HG03196 (cell line): ENCODE data around the gene RGS9.
"Not testable (repeated sequence)": the region's sequence is repeated elsewhere in the genome, so short reads cannot be mapped to it uniquely, and the experiment has no call there.

Experiments
- ATAC-seq: cut with Tn5 transposase; IDR thresholded peaks from one replicate; pipeline ENCODE4 v1.9.1; 2021; ENCODE audit not compliant: unreplicated experiment

Gene RGS9

DNA sequence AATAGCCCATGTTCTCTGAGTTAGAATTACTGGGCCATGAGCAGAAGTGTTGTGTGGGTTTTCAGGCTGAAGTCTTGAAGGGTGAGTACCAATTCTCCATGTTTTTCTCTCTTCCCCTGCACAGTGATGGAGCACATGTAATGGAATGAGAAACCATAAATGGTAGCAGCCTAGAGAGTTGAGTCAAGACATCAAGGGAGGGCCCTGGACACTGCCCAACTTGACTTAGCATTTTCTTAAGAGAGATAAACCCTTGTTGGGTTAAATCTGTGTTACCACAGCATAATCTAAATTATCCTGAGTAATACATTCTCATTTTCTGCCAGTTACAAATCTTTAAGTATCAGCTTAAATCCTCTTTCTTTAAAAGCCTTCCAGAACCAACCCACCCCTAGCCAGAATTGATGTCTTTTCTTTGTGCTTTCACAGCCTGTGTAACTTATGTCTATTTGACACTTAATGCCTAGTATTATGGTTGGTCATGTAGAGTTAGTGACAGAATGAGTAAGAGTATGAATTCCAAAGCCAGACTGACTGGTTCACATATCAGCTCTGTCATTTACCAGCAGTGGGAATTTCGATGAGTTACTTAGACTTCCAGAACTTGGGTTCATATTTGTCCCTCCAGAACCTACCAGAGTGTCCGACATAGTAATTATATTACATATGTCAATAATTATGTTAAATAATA lies 27.0 kb upstream of the RGS9 start:
- ATAC-seq, result no peak

DNA sequence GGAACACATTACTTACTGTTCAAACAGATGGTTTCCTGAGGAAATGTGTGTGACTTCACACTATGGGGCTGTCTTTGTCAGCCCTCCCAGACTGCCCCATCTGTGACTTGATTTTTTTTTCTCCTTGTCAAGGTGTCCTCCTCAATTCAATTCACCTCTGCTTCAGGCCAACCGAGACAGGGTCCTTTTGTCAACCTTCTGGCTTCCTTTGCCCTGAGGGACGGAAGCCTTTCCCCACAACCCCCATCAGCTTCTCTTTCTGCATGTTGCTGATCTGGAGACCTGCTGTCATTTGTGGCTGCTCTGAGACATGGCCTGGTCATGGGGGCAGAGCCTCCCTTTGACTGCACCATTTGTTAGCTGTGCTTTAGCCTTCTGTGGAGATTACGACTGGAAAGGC lies 21.3 kb upstream of the RGS9 start:
- no peak for ATAC-seq

DNA sequence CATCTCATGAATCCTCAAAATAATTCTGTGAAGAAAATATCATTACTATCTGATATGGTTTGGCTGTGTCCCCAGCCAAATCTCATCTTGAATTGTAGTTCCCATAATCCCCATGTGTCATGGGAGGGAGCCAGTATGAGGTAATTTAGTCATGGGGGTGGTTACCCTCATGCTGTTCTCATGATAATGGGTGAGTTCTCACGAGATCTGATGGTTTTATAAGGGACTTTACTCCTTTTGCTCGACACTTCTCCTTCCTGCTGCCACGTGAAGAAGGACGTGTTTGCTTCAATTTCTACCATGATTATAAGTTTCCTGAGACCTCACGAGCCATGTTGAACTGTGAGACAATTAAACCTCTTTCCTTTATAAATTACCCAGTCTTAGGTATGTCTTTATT lies 20.7 kb upstream of the RGS9 start:
- not testable (repeated sequence) for ATAC-seq

DNA sequence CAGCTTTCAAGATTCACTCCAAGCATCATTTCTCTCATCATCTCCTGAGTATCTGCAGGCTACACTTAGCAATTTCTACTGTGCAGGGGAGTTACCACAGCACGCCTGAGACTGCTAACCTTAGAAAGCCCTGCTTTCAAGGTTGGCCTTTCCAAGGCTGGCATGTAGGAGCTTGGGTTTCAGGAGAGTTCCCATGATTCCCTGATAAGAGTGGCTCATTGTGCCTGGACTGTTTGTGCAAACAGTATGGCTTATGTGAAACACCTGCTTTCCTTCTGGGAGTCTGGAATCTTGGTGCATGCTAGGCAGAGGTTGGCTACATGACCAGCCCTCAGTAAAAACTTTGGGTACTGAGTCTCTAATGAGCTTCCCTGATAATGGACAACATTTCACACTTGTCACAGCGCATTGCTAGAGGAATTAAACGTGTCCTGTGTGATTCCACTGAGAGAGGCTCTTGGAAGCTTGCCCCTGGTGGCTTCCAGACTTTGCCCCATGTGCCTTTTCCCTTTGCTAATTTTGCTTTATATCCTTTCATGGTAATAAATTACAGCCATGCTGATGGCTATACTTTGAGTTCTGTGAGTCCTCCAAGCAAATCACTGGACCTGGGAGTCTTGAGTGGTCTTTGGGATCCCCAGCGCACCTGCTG lies 19.7 kb upstream of the RGS9 start:
- ATAC-seq, result no peak

DNA sequence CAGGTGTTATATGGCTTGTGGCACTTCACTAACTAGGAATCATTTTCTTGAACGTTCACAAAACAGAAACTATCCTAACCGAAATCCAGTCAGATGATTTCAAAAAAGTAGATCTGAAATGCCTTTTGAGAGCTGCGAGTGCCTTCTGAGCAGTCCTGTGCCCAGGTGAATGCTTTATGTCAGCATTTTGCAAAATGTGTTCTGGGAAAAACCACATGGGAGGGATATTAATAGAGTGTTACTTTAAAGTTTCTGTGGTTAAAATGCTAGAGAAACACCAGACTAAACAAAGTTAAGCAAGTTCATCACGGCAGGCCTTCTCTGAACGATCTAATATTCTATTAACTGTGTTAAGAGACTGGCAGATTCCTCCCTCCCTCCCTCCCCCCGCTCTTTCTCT lies 15.8 kb upstream of the RGS9 start:
- ATAC-seq, result no peak

DNA sequence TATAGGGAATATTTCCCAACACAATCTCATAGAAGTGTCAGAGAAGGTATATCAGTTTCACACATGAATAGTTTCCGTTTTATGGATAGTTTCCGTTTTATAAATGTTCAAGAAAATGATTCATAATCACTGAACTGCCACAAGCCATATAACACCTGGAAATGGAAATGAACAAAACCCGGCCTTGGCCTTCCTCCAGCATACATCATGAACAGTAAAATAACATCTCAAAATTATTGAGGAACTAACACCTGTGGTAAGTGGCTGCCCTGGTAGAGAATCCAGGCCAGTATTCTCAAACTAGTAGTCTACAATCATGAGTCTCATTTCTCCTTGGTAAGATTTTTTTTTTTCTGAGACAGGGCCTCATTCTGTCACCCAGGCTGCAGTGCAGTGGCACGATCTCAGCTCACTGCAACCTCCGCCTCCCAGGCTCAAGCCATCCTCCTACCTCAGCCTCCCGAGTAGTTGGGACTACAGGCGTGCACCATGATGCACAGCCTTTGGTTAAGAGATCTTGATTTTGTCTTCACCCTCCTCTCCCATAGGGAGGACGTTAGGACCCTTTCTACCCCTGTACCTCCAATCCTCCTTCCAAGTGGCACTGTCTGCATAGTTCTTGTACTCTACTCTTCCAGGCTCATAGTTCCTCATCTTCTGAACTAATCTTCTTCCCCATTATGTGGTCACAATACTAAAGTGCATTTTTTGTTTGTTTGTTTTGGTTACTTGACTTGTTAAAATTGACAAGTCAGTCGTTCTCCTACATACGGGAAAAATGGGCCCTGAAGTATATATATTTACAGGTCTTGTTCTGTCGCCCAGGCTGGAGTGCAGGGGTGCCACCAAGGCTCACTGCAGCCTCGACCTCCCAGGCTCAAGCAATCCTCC lies 15.0 kb upstream of the RGS9 start:
- no peak for ATAC-seq

DNA sequence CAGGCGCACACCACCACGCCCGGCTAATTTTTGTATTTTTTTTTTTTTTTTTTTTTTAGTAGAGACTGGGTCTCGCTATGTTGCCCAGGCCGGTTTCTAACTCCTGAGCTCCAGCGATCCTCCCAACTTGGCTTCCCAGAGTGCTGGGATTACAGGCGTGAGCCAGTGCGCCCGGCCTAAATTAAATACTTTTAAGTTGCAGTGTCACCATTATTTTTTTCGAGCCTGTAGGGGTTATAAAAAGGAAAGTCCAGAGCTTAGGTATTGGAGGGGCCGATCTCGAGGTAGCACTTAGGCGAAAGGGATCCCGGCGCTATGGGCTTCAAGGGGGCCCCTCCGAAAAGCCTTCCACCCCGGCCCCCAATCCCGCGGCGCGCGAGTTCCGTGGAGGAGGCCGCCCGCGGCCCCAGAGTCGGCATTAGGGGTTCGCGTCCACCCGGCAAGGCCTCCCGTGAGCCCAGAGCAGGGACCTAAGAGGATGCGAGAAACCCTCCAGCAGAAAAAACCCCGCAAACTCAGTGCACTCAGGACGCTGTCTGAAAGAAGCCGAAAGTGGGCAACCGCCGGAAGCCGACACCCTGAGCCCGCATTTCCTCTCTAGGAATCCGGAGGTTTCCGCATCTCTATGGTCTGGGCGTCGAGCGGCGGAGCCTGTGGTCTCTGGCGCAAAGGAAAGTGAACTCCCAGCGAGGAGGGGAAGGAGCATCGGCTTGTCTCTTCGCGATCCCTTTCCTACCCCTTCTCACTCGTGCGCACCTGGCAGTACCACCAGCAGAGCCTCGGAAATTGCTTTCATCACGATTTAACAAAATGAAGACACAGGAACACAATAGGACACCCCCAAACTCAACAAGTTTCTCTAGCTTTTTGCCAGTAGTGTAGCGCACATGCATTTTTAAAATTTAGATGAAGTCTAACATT lies 14.1 kb upstream of the RGS9 start:
- peak; percentile 81 for ATAC-seq

DNA sequence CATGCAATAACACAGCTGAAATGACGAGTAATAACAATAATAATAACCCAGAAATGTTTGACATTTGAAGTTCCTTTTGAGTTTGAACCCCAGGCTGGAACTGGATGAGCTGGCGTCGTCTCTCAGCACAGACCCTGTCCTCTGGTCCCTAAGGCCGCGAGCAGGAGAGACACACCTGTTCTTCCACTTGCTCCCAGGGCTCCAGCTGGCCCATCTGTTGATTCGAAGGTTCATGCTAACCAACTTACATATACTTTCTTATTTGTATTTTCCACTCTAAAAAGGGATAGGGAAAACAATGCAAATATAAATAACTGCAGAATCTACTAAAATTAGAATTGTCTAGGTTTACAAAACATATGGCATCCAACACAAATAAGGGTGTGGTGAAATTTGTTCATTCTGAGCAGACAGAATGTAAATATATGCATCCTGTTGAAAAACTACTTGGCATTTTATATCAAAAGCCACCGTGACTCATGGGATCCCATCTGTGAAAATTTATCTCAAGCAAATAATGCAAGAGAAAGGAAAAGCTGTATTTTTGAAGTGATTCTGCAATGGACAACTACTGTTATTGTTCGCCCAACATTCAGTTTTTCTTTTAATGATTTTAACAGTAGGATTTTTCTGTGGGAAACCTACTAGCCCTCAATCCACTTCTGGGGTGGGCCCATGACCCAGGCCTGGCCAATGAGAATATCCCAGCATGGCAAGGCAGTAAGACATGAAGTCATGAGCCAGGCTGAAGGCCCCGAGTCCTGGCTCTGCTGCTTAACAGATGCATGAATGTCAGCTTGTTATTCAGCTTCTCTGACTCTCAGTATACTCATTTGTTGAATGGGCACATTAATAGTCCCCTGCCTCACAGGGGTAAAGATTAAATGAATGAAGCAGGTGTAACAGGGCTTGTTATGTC lies 13.2 kb upstream of the RGS9 start:
- no peak for ATAC-seq

DNA sequence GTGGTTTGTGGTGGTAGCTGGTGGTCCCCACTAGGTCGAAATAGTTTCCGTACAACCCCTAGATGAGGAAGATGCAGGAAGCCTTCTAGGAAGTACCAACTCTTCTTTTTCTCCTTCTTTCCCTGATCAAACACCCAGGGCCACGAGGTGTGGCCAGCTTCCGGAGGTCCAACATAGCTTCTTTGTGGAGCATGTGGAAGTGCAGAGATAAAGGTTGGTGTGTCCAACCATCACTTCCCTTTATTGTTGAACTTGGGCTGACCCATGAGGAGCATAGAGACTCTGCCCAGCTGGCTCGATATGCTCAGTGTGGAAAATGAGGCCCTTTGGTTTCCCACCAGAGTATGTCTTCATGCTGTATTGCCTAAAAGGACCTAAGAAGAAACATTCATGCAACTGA lies 6.3 kb upstream of the RGS9 start:
- no peak for ATAC-seq

DNA sequence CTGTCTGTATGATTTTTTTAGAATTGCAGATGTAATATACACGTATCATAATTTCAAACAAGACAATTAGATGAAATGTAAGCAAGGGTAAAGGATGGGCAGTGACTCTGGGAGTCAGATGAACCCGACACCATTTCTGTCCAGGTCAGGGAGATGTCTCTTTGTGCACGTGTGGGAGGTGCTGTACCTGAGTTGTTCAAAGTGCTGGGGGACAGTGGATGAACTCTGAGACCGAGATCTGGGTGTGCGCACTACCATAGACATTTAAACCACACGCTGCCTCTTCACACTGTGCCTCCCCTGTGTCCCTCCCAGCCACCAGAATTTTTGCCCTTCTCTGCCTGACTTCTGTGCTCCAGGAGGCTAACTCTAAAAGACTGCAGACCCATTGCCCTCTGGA lies 5.9 kb upstream of the RGS9 start:
- no peak for ATAC-seq

DNA sequence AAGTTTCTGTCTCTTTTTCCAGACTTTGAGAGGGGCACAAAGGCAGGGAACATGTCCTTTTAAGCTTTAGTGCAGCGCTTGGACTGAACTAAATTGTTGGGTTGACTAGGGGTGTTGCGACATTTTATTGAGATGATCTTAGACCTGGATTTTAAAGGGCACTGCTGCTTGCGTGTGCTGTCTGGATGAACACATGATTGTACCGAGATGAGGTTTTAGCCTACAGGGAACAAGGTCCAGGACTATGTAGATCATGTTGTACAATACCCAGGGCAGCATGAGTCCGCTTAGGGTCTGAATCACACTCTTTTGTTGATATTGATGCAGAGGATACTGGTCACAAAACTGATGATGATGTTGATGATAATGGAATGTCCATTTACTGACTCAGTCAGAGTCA lies 5.2 kb upstream of the RGS9 start:
- ATAC-seq, result no peak

DNA sequence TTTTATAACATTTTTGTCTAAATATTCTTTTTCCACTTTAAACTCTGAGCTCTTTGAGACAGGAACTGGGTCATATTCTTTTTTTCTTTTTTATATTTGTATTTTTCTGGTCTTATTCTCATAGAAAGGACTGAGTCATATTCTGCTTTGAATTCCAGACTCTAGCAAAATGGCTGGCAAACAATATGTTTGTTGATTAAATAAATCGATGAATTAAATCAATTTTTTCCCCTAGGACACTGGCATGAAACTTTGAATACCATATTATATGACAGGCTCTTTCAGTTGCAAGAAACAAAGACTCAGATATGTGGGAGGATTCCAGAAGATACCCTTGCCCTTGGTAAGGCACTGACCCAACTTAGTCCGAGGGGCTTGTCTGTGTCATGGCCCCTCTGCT lies 3.1 kb upstream of the RGS9 start:
- no peak for ATAC-seq

DNA sequence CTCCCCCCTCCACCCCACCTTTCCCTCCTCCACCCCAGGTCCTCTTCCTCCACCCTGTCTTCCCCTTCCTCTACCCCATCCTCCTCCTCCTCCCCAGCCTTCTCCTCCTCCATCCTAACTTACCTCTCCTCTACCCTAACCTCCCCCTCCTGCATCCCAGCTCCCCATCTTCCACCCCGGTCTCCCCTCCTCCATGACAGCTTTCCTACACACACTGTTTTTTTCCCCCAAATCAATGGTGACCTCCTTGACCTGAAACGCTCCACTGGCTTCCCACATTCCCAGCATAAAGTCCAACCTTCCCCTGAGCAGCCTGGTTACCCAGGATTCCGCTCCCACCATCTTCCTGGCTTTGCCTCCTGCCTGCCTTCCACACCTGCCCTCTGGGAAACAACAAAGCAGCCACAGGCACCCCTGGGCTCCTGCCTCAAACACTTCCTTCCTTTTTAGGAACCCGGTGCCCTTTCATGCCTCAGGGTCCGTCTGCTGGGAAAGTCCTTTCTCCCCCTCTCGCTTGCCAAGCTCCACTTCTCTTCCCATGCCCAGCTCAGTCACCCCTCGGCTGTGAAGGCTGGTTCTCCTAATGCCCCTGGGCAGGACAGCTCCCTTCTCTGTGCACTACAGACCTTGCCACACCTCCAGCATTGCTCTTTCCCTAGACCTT lies 2.1 kb downstream of the RGS9 start:
- ATAC-seq, result no peak

DNA sequence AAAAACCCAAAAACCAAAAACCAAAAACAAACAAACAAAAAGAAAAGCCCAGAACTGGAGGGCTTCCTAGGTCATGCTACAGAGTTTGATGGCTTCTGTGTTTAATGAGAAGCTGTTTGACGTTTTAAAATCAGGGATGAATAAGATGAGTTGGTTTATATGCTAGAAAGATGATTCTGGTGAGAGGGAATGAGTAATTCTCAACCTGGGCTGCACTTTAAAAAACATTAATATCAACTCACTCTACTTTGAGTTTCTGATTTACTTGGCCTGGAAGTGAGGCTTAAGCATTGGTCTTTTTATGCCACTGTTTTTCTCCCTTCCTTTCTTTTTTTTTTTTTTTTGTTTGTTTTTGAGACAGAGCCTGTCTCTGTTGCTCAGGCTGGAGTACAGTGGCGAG lies 5.1 kb downstream of the RGS9 start:
- ATAC-seq, result no peak

DNA sequence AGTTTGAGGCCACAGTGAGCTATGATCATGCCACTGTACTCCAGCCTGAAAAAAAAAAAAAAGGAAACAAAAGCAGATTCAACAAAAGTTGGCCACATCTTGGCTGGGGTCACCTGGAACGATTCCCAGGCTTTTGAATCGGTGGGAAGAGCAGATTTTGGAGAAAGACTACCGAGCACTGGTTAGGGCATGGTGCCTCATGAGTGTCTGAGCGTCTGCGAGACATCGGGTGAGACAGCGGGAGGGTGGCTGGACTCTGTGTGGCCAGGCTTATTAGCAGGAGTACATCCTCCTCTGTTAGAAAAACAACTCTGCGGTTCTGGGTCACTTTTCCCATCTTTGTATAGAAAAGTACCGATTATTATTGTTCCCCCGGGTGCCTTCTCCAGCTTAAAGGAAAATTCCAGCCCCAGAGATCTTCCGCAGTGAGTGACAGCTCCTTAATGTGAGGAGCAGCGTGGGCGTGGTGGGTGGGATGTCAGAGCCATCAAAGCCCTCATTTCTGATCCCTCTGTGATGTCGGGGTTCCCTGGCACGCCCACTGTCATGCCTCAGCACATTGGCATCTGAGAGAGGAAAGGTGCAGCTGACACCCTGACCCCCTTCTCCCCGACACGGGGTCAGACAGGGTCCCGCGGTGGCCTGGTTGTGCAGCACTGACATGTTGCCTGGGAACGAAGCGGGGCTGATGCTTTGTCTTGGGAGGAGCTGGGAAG lies 6.9 kb downstream of the RGS9 start:
- no peak for ATAC-seq

DNA sequence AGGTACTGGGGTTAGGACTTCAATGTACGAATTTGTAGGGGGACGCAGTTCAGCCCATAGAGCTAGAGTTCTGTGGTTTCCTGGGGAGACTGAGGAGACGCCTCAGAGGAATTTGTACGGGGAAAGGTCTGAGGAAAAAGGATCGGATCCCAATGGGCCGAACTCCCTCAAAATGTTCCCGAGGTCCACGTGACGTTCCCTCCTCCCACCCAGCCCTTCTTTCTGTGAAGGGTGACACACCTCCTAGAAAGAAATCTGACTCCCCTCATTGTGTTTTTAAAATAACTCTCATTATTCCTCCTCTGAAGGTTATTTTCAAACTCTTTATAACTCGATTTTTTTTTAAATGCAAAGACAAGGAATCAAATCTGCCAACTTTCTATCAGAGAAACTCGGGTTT lies 8.6 kb downstream of the RGS9 start:
- no peak for ATAC-seq

DNA sequence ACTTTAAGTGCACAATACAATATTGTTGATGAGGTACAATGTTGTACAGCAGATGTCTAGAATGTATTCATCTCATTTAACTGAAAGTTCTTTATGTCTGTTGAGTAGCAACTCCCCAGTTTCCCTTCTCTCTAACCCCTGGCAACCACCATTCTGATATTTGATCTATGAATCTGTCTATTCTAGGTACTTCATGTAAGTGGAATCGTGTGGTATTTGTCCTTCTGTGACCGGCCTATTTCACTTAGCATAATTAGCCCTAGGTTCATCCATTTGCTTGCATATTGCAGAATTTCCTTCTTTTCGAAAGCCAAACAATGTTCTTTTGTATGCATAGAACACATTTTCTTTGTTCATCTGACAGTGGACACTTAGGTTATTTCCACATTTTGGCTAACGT lies 10.8 kb downstream of the RGS9 start:
- ATAC-seq, result no peak

DNA sequence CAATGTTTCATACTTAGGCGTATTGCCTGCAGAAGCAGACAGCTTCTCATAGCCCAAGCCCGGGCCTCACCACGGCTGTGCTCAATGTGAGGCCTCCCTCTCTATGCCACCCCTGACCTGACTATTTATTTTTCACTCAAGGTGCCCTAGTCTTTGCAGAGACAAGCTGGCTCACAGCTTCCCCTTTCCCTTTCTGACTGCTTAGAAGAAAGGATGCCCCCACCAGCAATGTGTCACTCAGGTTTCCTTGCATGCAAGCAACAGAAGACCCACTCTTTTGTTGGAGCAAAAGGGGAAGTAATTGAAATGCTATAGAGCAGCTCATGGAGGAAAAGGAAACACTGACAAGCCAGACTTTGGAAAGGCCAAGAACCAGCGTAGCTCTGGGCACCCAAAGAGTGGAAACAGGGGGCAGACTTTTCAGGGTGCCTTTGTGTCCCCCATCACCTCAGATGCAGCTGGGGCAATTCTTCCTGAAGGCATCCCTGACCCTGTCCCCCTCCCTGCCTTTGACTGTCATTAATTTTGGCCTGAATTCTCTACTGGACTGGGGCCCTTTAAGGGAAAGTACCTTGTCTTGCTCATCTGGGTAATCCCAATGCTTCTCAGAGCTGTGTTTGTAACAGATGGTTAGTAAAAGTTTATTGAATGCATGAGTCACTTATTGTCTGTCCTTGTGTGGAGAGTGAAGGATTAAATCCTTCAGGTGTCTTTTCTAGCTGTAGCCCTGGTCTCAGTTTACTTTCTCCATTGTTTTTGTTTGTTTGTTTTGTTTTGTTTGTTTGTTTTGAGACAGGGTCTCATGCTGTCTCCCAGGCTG lies 17.8 kb downstream of the RGS9 start:
- peak; percentile 86 for ATAC-seq
